Aorta (tissue), 5 donors: ENCODE measurements around the gene ERC1. TPM values are rescaled to one million over a fixed set of nuclear protein-coding genes. Genes with fewer than 3 reads are reported as not detected.
"Not testable (repeated sequence)": the region's sequence is repeated elsewhere in the genome, so short reads cannot be mapped to it uniquely, and the experiment has no call there.

ENCODE experiments used
- ATAC-seq: fragments of 200-7000 bp; cut with Tn5 transposase; one replicate; pipeline ENCODE4 v1.9.1; 2022; ENCODE audit warnings: moderate library complexity; ENCODE audit not compliant: low FRiP score
- DNase-seq, 2 donors: peaks; one replicate each; pipeline ENCODE4 v3.0.0-alpha.2; 2020
- H3K27ac ChIP-seq, 2 donors: one replicate each; pipeline ENCODE4 v1.5.1; 2013; ENCODE audit warnings: low read length in 2 of 2, mild to moderate bottlenecking in 2 of 2, moderate library complexity in 2 of 2, control low read depth in 1 of 2, inconsistent platforms in 1 of 2, low read depth in 1 of 2
- H3K27me3 ChIP-seq, 2 donors: one replicate each; pipeline ENCODE4 v1.6.1; 2013; ENCODE audit warnings: control low read depth in 1 of 2, low read length in 1 of 2, mild to moderate bottlenecking in 1 of 2, moderate library complexity in 1 of 2; ENCODE audit not compliant: insufficient read depth in 2 of 2, control insufficient read depth in 1 of 2
- H3K36me3 ChIP-seq, 2 donors: one replicate each; pipeline ENCODE4 v1.6.1; 2013; ENCODE audit warnings: control low read depth in 1 of 2, low read length in 1 of 2, mild to moderate bottlenecking in 1 of 2; ENCODE audit not compliant: insufficient read depth in 2 of 2, control insufficient read depth in 1 of 2
- H3K4me1 ChIP-seq, 2 donors: one replicate each; pipeline ENCODE4 v1.6.1; 2013; ENCODE audit warnings: low read length in 2 of 2, control low read depth in 1 of 2, mild to moderate bottlenecking in 1 of 2, moderate library complexity in 1 of 2; ENCODE audit not compliant: insufficient read depth in 2 of 2, control insufficient read depth in 1 of 2
- H3K4me3 ChIP-seq, 2 donors: one replicate each; pipeline ENCODE4 v1.5.1; 2013; ENCODE audit warnings: low read length in 2 of 2, control low read depth in 1 of 2, mild to moderate bottlenecking in 1 of 2
- H3K9me3 ChIP-seq: one replicate; pipeline ENCODE4 v1.6.1; 2013; ENCODE audit warnings: mild to moderate bottlenecking, low read length; ENCODE audit not compliant: control insufficient read depth
- WGBS, 2 donors: extraction: QIAGEN DNeasy Blood & Tissue Kit; methylation state at CpG; one replicate each; pipeline ENCODE4 v1.1.7; 2013; 5-methylcytosine and 5-hydroxymethylcytosine counted together
- intact Hi-C, 2 donors: fragments of 100-400 bp; cut with DNase I; formaldehyde crosslinking; loops; one replicate each; pipeline versions ENCODE4 v1.14.2 to v1.15.0; 2022
- polyA plus RNA-seq, 2 donors: library from polyadenylated mRNA; stranded (reverse); fragments of 200-250 nt; gene quantifications; one replicate each; pipeline ENCODE4 v1.2.3, GENCODE V29; 2013
- total RNA-seq, 2 donors: library from RNA; stranded (reverse); fragmentation: NEBNext Ultra II Directional; extraction: Animal tissue kit (Norgen Biotek cat#: 25700); gene quantifications; one replicate each; pipeline ENCODE4 v1.2.1, GENCODE V29; 2021
- donor health status: healthy with polysubstance abuse.
- donor health status: Bipolar disorder and iron deficiency.
- donor health status: DM: no; HTN: no; CAD: no.
- donor health status: DM: no; HTN: no; CAD: no.
- donor health status: DM: yes; HTN: yes; CAD: no.

ERC1 gene
- total and polyA plus RNA-seq, 4 donors = 8.1 to 99.8 (median 45.3) TPM

DNA sequence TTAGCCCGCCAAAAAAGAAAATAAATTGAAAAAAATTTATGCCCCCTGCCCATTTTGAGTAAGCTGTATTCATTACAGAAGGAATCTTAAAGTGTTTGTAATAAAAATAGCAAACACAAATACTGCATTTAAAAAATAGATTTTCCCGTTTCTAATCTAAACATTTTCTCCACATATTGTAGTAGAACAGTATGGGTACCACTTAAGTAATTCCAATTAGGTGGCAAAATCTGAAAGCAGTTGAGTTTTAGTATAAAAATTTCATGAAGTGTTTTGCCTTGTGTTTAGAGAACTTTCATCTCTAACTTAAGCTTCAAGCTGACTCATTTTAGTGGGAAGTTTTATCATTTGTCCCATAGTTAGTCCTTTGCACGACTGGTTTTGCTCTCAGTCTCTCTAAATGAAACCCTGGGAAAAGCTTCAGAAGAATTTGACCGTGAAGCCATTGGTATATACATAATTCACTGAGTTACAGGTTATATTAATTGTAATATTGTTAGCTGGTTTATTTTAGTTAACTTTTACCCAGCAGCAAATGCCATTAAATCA, 214.6 kb downstream of the ERC1 start:
- Histone ChIP-seq H3K27me3 (no peaks in the 10 kb centered on the region), H3K36me3 (no peaks in the 10 kb centered on the region), H3K27ac (no peak overlapping the region), H3K4me1 (peaks cover 0 to 1% of the 10 kb centered on the region in 2 donors), H3K9me3 (no peaks in the 10 kb centered on the region), H3K4me3 (no peak overlapping the region)
- intact Hi-C loops = no loop called here
- no peak for ATAC-seq
- WGBS, 2 donors = 38 to 42% methylated on average over 4 of the region's 4 CpGs
- no peak for DNase-seq

DNA sequence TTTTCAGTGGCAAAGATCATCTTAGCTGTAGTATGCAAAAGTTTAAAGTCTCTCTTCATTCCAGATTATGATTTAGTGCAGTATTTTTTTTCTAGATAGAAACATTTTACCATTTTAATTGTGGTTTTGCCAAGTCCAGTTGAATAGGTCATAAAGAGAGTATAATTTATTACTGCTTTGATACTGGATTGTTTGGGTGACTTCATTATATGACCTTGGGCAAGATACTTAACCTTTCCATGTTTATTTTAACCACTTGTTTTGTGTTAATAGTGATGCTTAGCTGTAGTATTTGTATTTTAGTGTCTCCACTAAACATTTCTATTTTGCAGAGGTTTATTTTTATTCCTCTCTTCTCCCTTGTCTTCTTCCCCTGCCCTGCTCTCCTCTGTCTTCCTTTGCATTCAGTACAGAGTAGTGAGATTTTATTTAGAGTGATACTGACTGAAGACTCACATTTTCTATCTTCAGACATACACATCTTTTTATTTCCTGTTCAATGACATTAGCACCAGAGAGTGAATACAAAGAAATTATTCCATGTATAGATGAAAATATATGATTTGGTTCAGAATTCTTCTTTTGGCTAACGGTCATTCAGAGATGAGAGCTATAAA, 215.2 kb downstream of the ERC1 start:
- ATAC-seq = no peak

DNA sequence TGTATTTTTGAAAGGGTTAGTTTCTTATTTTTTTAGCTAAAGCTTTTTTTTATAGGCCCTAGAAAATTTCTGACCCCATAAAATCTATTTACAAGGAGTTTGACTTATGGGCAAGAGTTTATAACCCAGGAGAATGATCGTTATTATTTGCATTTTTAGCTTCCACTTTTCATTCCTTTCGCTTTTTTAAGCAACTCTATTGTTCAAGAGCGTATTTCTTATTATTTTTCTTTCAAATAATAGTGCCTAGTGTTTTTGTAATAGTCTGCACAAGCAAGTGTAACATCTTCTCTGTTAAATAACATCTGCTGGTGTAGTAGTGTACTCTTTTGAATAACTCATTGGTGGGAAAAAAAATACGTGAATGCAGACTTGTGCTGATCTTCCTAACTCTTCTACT, 216.3 kb downstream of the ERC1 start:
- H3K4me3 ChIP-seq = no peak overlapping the region
- no peaks in the 10 kb centered on the region for H3K9me3 ChIP-seq
- WGBS, 2 donors = 94% methylated on average over 4 of the region's 4 CpGs
- H3K27me3 ChIP-seq = no peaks in the 10 kb centered on the region
- intact Hi-C loops = no loop called here
- ATAC-seq (no peak), DNase-seq (no peak)
- no peaks in the 10 kb centered on the region for H3K36me3 ChIP-seq
- no peak overlapping the region for H3K27ac ChIP-seq
- H3K4me1 ChIP-seq = peaks cover 0 to 1% of the 10 kb centered on the region in 2 donors

More for the DNA sequence above, 215.2 kb downstream of the ERC1 start:
- H3K27me3 ChIP-seq = no peaks in the 10 kb centered on the region
- H3K36me3 ChIP-seq = no peaks in the 10 kb centered on the region
- H3K4me1 ChIP-seq = peaks cover 0 to 1% of the 10 kb centered on the region in 2 donors
- intact Hi-C loops = no loop called here
- no peaks in the 10 kb centered on the region for H3K9me3 ChIP-seq
- no peak for DNase-seq
- WGBS, 2 donors = 97 to 99% methylated on average over 1 of the region's 1 CpG
- no peak overlapping the region for H3K27ac ChIP-seq
- no peak overlapping the region for H3K4me3 ChIP-seq

DNA sequence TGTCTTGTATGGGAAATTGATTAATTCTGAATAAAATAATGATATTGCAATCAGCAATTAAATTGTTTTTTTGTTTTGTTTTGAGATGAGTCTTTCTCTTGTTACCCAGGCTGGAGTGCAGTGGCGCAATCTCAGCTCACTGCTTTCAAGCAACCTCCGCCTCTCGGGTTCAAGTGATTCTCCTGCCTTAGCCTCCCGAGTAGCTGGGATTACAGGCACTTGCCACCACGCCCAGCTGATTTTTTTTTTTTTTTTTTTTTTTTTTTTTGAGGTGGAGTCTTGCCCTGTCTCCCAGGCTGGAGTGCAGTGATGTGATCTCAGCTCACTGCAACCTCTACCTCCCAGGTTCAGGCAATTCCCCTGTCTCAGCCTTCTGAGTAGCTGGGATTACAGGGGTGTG, 217.7 kb downstream of the ERC1 start:
- H3K9me3 ChIP-seq, H3K4me1 ChIP-seq, H3K27ac ChIP-seq, intact Hi-C loops, DNase-seq, ATAC-seq, H3K27me3 ChIP-seq, H3K4me3 ChIP-seq, H3K36me3 ChIP-seq: not testable (repeated sequence)
- 84 to 96% methylated on average over 5 of the region's 5 CpGs for WGBS, 2 donors

DNA sequence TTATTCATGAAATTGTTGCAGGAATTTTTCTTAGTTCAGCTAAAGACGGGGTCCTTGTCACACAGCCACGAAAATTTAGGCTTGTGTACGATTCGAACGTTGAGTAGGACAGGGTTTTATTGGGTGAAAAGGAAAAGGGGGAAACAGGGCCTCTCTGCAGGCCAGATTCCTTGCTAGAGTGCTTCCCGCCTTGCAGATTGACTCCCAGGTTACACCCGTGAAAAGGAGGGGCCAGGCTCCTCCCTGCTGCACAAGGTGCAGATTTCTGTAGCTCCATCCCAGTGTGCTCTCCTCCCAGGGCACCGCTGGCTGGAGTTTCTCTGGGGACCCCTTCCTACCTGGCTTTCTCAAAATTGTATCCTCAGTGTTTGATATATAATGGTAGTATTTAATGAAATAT, 221.5 kb downstream of the ERC1 start:
- Histone ChIP-seq H3K9me3 (no peaks in the 10 kb centered on the region), H3K36me3 (no peaks in the 10 kb centered on the region), H3K27ac (no peak overlapping the region), H3K4me3 (no peak overlapping the region), H3K4me1 (peaks cover 1 to 3% of the 10 kb centered on the region in 2 donors), H3K27me3 (no peaks in the 10 kb centered on the region)
- DNase-seq (no peak), ATAC-seq (no peak)
- 91 to 94% methylated on average over 8 of the region's 8 CpGs for WGBS, 2 donors
- intact Hi-C loops = no loop called here

DNA sequence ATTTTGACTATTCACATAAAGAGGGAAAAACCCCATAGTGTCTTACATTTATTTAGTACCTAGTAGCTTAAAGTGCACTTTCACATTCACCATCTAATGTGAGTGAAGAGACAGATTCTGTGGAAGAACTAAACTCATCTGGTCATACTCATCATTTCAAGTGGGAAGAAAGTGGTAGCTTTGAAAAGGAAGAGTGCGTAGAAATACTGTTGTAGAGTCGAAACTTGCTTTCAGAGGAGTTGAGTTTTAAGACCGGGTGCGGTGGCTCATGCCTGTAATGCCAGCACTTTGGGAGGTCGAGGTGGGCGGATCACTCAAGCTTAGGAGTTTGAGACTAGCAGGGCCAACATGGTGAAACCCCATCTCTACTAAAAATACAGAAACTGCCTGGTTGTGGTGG, 222.2 kb downstream of the ERC1 start:
- H3K27me3 ChIP-seq = no peaks in the 10 kb centered on the region
- 97 to 98% methylated on average over 6 of the region's 6 CpGs for WGBS, 2 donors
- no peaks in the 10 kb centered on the region for H3K9me3 ChIP-seq
- H3K36me3 ChIP-seq = no peaks in the 10 kb centered on the region
- no peak for ATAC-seq
- no peak overlapping the region for H3K27ac ChIP-seq
- DNase-seq = no peak
- no peak overlapping the region for H3K4me3 ChIP-seq
- intact Hi-C loops = no loop called here
- peaks cover 3% of the 10 kb centered on the region in 2 donors for H3K4me1 ChIP-seq

DNA sequence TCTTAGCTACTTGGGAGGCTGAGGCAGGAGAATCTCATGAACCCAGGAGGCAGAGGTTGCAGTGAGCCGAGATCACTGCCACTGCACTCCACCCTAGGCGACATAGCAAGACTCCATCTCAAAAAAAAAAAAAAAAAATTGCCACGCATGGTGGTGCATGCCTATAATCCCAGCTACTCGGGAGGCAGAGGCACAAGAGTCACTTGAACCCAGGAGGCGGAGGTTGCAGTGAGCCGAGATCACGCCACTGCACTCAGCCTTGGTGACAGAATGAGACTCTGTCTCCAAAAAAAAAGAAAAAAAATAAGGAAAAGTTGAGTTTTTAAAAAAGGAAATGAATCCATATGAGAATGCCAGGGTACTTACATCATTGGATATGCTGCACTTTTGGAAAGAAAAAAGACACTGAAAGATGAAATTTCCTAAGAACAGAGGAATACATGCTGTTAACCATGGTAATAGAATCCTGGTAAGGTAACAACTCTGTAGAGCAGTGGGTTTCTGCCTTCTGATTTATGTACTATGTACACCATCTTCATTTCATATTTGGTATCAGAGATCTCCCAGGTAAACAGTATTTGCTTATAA, 222.7 kb downstream of the ERC1 start:
- no peaks in the 10 kb centered on the region for H3K27me3 ChIP-seq
- intact Hi-C loops = no loop called here
- ATAC-seq (no peak), DNase-seq (no peak)
- no peaks in the 10 kb centered on the region for H3K36me3 ChIP-seq
- no peak overlapping the region for H3K4me3 ChIP-seq
- peaks cover 3% of the 10 kb centered on the region in 2 donors for H3K4me1 ChIP-seq
- no peak overlapping the region for H3K27ac ChIP-seq
- no peaks in the 10 kb centered on the region for H3K9me3 ChIP-seq
- WGBS, 2 donors = 58 to 68% methylated on average over 7 of the region's 7 CpGs

DNA sequence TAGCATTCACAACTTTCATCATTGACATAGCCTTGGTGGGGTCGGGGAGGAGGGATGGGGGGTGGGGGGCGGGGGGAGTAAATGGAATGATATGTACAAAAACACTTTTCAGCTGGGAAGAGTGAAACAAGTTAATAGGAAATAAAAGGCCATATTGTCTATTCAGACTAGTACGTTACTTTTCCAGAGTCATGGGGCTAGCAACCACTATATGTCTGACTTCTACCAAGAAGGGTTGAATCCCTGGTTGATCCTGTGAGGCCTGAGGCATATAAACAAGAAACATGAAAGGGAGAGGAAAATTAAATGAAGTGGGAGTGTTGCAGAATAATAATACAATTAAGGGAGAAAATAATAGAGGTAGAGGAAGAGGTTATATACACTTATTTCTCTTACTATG, 225.5 kb downstream of the ERC1 start:
- no peak for DNase-seq
- ATAC-seq = no peak
- peaks cover 2 to 3% of the 10 kb centered on the region in 2 donors for H3K4me1 ChIP-seq
- H3K4me3 ChIP-seq = no peak overlapping the region
- no peaks in the 10 kb centered on the region for H3K36me3 ChIP-seq
- no peaks in the 10 kb centered on the region for H3K9me3 ChIP-seq
- no peaks in the 10 kb centered on the region for H3K27me3 ChIP-seq
- intact Hi-C loops = no loop called here
- no peak overlapping the region for H3K27ac ChIP-seq
- WGBS, 2 donors = 69 to 82% methylated on average over 3 of the region's 3 CpGs
